Activated CD4-positive, alpha-beta T cell treated with anti-CD3 and anti-CD28 coated beads for 4 hours (primary cell): ENCODE measurements around the gene HOOK2.
"Not testable (repeated sequence)": the region's sequence is repeated elsewhere in the genome, so short reads cannot be mapped to it uniquely, and the experiment has no call there.

Experiments
- DNase-seq, 2 donors: peaks; one replicate each; pipeline ENCODE4 v3.0.0-alpha.2; 2020

The HOOK2 gene

DNA sequence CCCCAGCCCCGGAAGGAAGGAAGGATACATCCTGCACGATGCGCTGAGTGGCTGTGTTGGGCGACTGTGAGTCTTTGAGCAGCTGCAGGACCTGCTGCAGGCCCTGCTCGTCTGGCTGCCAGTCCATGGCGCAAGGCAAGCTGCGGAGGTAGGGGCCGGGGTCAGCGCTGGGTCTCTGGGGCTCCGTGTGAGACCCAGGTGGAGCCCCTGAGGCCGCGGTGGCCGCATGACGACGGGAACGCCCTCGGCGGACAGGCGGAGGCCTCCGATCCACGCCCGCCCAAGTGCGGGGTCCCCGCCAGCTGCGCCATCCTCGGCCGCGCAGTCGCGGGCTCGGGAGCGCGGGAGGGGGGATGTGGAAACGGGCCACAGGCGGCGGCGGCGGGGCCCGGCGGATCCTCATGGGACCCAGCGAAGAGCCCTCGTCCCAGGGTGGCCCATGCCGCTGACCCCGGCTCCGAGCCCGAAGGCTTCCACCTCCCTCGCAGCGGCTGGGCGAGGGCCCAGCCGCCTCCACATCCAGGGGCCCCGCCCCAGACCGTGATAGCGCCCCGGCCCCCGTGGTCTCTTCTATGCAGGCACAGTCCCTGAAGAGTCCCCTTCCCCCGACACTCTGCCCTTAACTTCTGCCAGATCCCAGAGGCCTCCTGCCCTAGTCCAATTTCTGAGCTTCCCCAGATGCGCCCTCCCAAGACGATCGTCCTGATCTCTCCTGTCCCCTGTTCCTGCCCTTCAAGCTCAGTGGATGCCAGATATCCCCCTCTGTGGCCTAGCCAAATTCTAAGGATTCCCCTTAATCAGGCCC lies 54.3 kb downstream of the HOOK2 start:
- DNase-seq: peak in 1 of 2 donors; percentile 18

DNA sequence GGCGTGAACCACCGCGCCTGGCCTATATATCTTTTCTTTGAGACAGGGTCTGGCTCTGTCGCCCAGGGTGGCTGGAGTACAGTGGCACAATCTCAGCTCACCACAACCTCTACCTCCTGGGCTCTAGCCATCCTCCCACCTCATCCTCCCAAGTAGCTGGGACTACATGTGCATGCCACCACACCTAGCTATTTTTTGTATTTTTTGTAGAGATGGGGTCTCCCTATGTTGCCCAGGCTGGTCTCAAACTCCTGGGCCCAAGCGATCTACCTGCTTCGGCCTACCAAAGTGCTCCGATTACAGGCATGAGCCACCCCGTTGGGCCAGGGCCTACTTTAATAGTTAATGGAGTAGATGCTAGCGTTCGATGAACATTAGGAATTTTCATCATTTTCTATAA lies 55.1 kb downstream of the HOOK2 start:
- no peak for DNase-seq

DNA sequence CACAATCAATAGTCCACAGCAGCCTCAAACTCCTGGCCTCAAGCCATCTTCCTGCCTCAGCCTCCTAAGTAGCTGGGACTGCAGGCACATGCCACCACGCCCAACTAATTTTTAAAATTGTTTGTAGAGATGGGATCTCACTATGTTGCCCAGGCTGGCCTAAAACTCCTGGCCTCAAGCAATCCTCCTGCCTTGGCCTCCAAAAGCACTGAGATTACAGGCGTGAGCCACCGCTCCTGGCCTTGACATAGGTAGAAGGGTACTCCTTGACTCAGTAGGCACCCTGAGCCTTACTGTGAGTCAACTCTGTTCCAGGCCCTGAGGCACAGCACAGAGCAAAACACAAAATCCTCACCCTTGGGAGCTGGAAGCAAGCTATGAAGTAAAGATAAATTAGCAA lies 59.4 kb downstream of the HOOK2 start:
- no peak for DNase-seq

DNA sequence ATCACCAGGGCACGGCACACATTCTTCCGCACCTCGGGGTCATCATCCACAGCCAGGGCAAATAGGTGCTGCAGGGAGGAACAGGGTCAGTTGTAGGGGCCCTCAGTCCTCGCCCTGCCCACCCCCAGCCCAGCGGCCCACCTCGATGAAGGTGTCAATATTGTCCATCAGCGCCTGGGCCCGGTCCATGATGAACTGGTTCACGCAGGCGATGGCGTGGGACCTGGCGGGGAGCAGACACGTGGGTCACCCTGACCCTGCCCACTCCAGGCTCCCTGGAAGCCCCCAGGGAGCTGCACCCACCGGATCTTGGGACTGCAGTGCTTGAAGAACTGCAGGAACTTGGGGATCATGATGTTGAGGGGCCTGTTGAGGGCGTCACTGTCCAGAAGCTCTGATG lies 60.2 kb downstream of the HOOK2 start:
- no peak for DNase-seq

DNA sequence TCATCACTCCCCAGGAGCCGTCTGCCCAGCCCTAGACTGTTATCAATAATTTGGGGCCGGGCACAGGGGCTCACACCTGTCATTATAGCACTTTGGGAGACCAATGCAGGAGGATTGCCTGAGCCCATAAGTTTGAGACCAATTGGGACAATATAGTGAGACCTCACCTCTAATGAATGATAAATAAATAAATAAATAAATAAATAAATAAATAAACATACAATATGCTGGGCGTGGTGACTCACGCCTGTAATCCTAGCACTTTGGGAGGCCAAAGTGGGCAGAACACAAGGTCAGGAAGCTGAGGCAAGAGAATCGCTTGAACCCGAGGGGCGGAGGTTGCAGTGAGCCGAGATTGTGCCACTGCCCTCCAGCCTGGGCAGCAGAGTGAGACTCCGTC lies 62.0 kb downstream of the HOOK2 start:
- DNase-seq: not testable (repeated sequence)
